HG02763 (cell line): Measurements from ENCODE around the gene MARK1.

Experiments
- ATAC-seq: cut with Tn5 transposase; IDR thresholded peaks from one replicate; pipeline ENCODE4 v1.9.1; 2021; ENCODE audit warnings: mild to moderate bottlenecking, moderate library complexity; ENCODE audit not compliant: unreplicated experiment

Gene MARK1

GRCh38 chr1:220687809-220688208 lies 159.9 kb downstream of the MARK1 start:
- no peak for ATAC-seq

GRCh38 chr1:220689666-220690065 lies 161.7 kb downstream of the MARK1 start:
- no peak for ATAC-seq

- peak; percentile 93 for ATAC-seq
Observed at GRCh38 chr1:220690140-220691052, 162.5 kb downstream of the MARK1 start, which contains the start of gene C1orf115. TSS of gene C1orf115 (plus strand) at chr1:220690363. CDS start at chr1:220690403, 40 bp downstream.

- ATAC-seq, result no peak
Observed at GRCh38 chr1:220691053-220691684, 163.2 kb downstream of the MARK1 start.

- no peak for ATAC-seq
Observed at GRCh38 chr1:220692436-220693228, 164.7 kb downstream of the MARK1 start.

- ATAC-seq, result no peak
Observed at GRCh38 chr1:220694866-220695382, 167.0 kb downstream of the MARK1 start.

GRCh38 chr1:220695426-220695825 lies 167.5 kb downstream of the MARK1 start:
- no peak for ATAC-seq

- ATAC-seq, result no peak
Observed at GRCh38 chr1:220696226-220696862, 168.4 kb downstream of the MARK1 start.

- ATAC-seq, result no peak
Observed at GRCh38 chr1:220696863-220697231, 168.9 kb downstream of the MARK1 start.

GRCh38 chr1:220697326-220697725 lies 169.4 kb downstream of the MARK1 start:
- ATAC-seq, result no peak

GRCh38 chr1:220698607-220699016 lies 170.7 kb downstream of the MARK1 start:
- ATAC-seq, result no peak

GRCh38 chr1:220699044-220699443 lies 171.1 kb downstream of the MARK1 start:
- no peak for ATAC-seq

- no peak for ATAC-seq
Observed at GRCh38 chr1:220700556-220701179, 172.7 kb downstream of the MARK1 start.

GRCh38 chr1:220701974-220702373 lies 174.0 kb downstream of the MARK1 start:
- ATAC-seq, result no peak

GRCh38 chr1:220702733-220703270 lies 174.9 kb downstream of the MARK1 start:
- ATAC-seq, result no peak

- no peak for ATAC-seq
Observed at GRCh38 chr1:220703305-220703704, 175.4 kb downstream of the MARK1 start.

- no peak for ATAC-seq
Observed at GRCh38 chr1:220705782-220706181, 177.8 kb downstream of the MARK1 start.

GRCh38 chr1:220706480-220706879 lies 178.5 kb downstream of the MARK1 start:
- ATAC-seq, result no peak

- ATAC-seq, result no peak
Observed at GRCh38 chr1:220707160-220707559, 179.2 kb downstream of the MARK1 start.

- no peak for ATAC-seq
Observed at GRCh38 chr1:220708244-220708643, 180.3 kb downstream of the MARK1 start.
